ENCODE results near the gene TRIM15. TPM values are rescaled to one million over a fixed set of nuclear protein-coding genes. Genes with fewer than 3 reads are reported as not detected.

The TRIM15 gene
- total and polyA plus RNA-seq, 10 donors, result 0.13 to 0.29 TPM; not detected in 8

GRCh38 chr6:30157581-30157980 is 5.8 kb upstream of the TRIM15 start:
- Histone ChIP-seq H3K36me3 (no peaks in the 10 kb centered on the region), H3K9me3 (no peaks in the 10 kb centered on the region), H3K4me1 (peaks cover 0 to 28% (median 9%) of the 10 kb centered on the region in 6 donors), H3K27ac (no peak overlapping the region), H3K4me3 (no peak overlapping the region), H3K27me3 (replicated peaks in 1 of 7) (peaks cover 0 to 14% (median 0%) of the 10 kb centered on the region in 7 donors)
- TF ChIP-seq POLR2AphosphoS5 (IDR thresholded peaks at IDR 0.05) (no peak), POLR2A (IDR thresholded peaks at IDR 0.05) (no peak)
- intact Hi-C loops (cut with DNase I; ENCODE audit: low total_unique reads), result no loop called here
- DNase-seq, result no peak

- 77 to 93% (median 80%) methylated on average over 2 of the region's 2 CpGs for WGBS, 5 donors
- TF ChIP-seq POLR2AphosphoS5 (IDR thresholded peaks at IDR 0.05) (no peak), POLR2A (IDR thresholded peaks at IDR 0.05) (no peak), CTCF (IDR thresholded peaks at IDR 0.05 in 8 of 11, conservative IDR thresholded peaks at IDR 0.05 in 3 of 11) (no peak)
- intact Hi-C loops (cut with DNase I; ENCODE audit: low total_unique reads), result no loop called here
- Histone ChIP-seq H3K9me3 (no peaks in the 10 kb centered on the region), H3K27ac (no peak overlapping the region), H3K4me3 (no peak overlapping the region), H3K36me3 (no peaks in the 10 kb centered on the region), H3K4me1 (peaks cover 0 to 28% (median 9%) of the 10 kb centered on the region in 6 donors), H3K27me3 (replicated peaks in 1 of 7) (peaks cover 0 to 14% (median 0%) of the 10 kb centered on the region in 7 donors)
- DNase-seq, result no peak
These were observed 5.3 kb upstream of the TRIM15 start for GRCh38 chr6:30157999-30158398.

GRCh38 chr6:30158475-30159040 is 4.8 kb upstream of the TRIM15 start:
- Histone ChIP-seq H3K27ac (no peak overlapping the region), H3K4me3 (no peak overlapping the region), H3K4me1 (peaks cover 0 to 28% (median 9%) of the 10 kb centered on the region in 6 donors), H3K36me3 (no peaks in the 10 kb centered on the region), H3K9me3 (no peaks in the 10 kb centered on the region), H3K27me3 (replicated peaks in 1 of 7) (peaks cover 0 to 16% (median 0%) of the 10 kb centered on the region in 7 donors)
- 63 to 76% (median 72%) methylated on average over 3 of the region's 3 CpGs for WGBS, 5 donors
- intact Hi-C loops (cut with DNase I; ENCODE audit: low total_unique reads), result no loop called here
- DNase-seq, result no peak
- TF ChIP-seq CTCF (IDR thresholded peaks at IDR 0.05 in 8 of 11, conservative IDR thresholded peaks at IDR 0.05 in 3 of 11) (no peak), POLR2AphosphoS5 (IDR thresholded peaks at IDR 0.05) (no peak), POLR2A (IDR thresholded peaks at IDR 0.05) (no peak)

GRCh38 chr6:30160008-30160784 is 3.1 kb upstream of the TRIM15 start:
- Histone ChIP-seq H3K4me1 (peaks cover 0 to 20% (median 9%) of the 10 kb centered on the region in 6 donors), H3K36me3 (no peaks in the 10 kb centered on the region), H3K9me3 (no peaks in the 10 kb centered on the region), H3K27me3 (replicated peaks in 1 of 7) (peaks cover 0 to 20% (median 0%) of the 10 kb centered on the region in 7 donors), H3K4me3 (no peak overlapping the region), H3K27ac (no peak overlapping the region)
- no peak for DNase-seq
- intact Hi-C loops (cut with DNase I; ENCODE audit: low total_unique reads), result no loop called here
- no peak for TF ChIP-seq CTCF (IDR thresholded peaks at IDR 0.05 in 8 of 11, conservative IDR thresholded peaks at IDR 0.05 in 3 of 11)
- TF ChIP-seq POLR2AphosphoS5 (IDR thresholded peaks at IDR 0.05), result no peak
- no peak for TF ChIP-seq POLR2A (IDR thresholded peaks at IDR 0.05)
- 89 to 93% (median 91%) methylated on average over 17 of the region's 17 CpGs for WGBS, 5 donors
